Type B pancreatic cell (in vitro differentiated cells): ENCODE data around the gene HMOX2. TPM values are rescaled to one million over a fixed set of nuclear protein-coding genes. Genes with fewer than 3 reads are reported as not detected.

ENCODE experiments used
- DNase-seq: peaks from one replicate; pipeline ENCODE4 v3.0.0; 2021; ENCODE audit warnings: mixed read lengths; ENCODE audit not compliant: unreplicated experiment; ENCODE audit errors: extremely low spot score
- H3K27ac Mint-ChIP-seq: 2 replicates; pipeline ENCODE4 v1.8.0; 2021; ENCODE audit warnings: mild to moderate bottlenecking, mixed read lengths
- H3K27me3 Mint-ChIP-seq: 2 replicates; pipeline ENCODE4 v1.8.0; 2021; ENCODE audit warnings: mixed read lengths
- H3K36me3 Mint-ChIP-seq: 2 replicates; pipeline ENCODE4 v1.8.0; 2021; ENCODE audit warnings: mixed read lengths
- H3K4me1 Mint-ChIP-seq: one replicate; pipeline ENCODE4 v1.8.0; 2021; ENCODE audit warnings: mixed read lengths; ENCODE audit not compliant: unreplicated experiment
- H3K4me3 Mint-ChIP-seq: 2 replicates; pipeline ENCODE4 v1.8.0; 2021; ENCODE audit warnings: mild to moderate bottlenecking, mixed read lengths
- H3K9me3 Mint-ChIP-seq: 2 replicates; pipeline ENCODE4 v1.8.0; 2021; ENCODE audit warnings: mixed read lengths
- CTCF ChIP-seq: fragments of 200-600 bp; sonication (generic); conservative IDR thresholded peaks from 2 replicates; pipeline ENCODE4 v1.5.0; 2021; ENCODE audit warnings: antibody characterized with exemption, mild to moderate bottlenecking
- total RNA-seq: library from RNA; stranded (reverse); gene quantifications from 2 replicates; pipeline ENCODE4 v1.2.1, GENCODE V29; 2021; ENCODE audit warnings: low replicate concordance

Gene HMOX2
- total RNA-seq, 1 donor from 2014 or later: 46.2 TPM

GRCh38 chr16:4433914-4434787, 42.0 kb upstream of the HMOX2 start:
- Mint-ChIP-seq H3K27me3 (no peaks in the 10 kb centered on the region), H3K36me3 (peaks cover 6% of the 10 kb centered on the region), H3K4me1 (no peaks in the 10 kb centered on the region), H3K9me3 (no peaks in the 10 kb centered on the region), H3K27ac (peak overlapping the region; percentile 16), H3K4me3 (no peak overlapping the region)
- no peak for DNase-seq
- no peak for TF ChIP-seq CTCF

GRCh38 chr16:4435337-4436067, 40.7 kb upstream of the HMOX2 start:
- Mint-ChIP-seq H3K36me3 (peaks cover 6% of the 10 kb centered on the region), H3K4me1 (no peaks in the 10 kb centered on the region), H3K27me3 (no peaks in the 10 kb centered on the region), H3K4me3 (no peak overlapping the region), H3K9me3 (no peaks in the 10 kb centered on the region), H3K27ac (no peak overlapping the region)
- DNase-seq: no peak
- no peak for TF ChIP-seq CTCF

GRCh38 chr16:4437366-4437765, 38.8 kb upstream of the HMOX2 start:
- DNase-seq: no peak
- Mint-ChIP-seq H3K4me1 (no peaks in the 10 kb centered on the region), H3K4me3 (no peak overlapping the region), H3K36me3 (peaks cover 7% of the 10 kb centered on the region), H3K27ac (no peak overlapping the region), H3K9me3 (no peaks in the 10 kb centered on the region), H3K27me3 (no peaks in the 10 kb centered on the region)
- TF ChIP-seq CTCF: no peak

GRCh38 chr16:4442371-4442770, 33.8 kb upstream of the HMOX2 start:
- TF ChIP-seq CTCF: no peak
- H3K4me1 Mint-ChIP-seq: no peaks in the 10 kb centered on the region
- no peak overlapping the region for H3K4me3 Mint-ChIP-seq
- no peak for DNase-seq
- H3K36me3 Mint-ChIP-seq: peaks cover 15% of the 10 kb centered on the region
- H3K27me3 Mint-ChIP-seq: no peaks in the 10 kb centered on the region
- no peaks in the 10 kb centered on the region for H3K9me3 Mint-ChIP-seq
- H3K27ac Mint-ChIP-seq: no peak overlapping the region

- H3K4me1 Mint-ChIP-seq: no peaks in the 10 kb centered on the region
- H3K36me3 Mint-ChIP-seq: peaks cover 15% of the 10 kb centered on the region
- no peaks in the 10 kb centered on the region for H3K27me3 Mint-ChIP-seq
- no peaks in the 10 kb centered on the region for H3K9me3 Mint-ChIP-seq
- no peak for TF ChIP-seq CTCF
- no peak overlapping the region for H3K27ac Mint-ChIP-seq
- H3K4me3 Mint-ChIP-seq: no peak overlapping the region
- DNase-seq: no peak
Measured at GRCh38 chr16:4443271-4443670, 32.9 kb upstream of the HMOX2 start.
